GM04503 (cell line): ENCODE measurements around the gene MRPL48.
"Not testable (repeated sequence)": the region's sequence is repeated elsewhere in the genome, so short reads cannot be mapped to it uniquely, and the experiment has no call there.

ENCODE experiments used
- DNase-seq: peaks from one replicate; pipeline ENCODE4 v3.0.0-alpha.2; 2012; ENCODE audit warnings: low read depth

The MRPL48 gene

GRCh38 chr11:73787643-73788558 is at the start of gene MRPL48:
MRPL48 (plus strand) TSS chr11:73787874; CDS start chr11:73787972, 98 bp downstream.
- DNase-seq = peak; percentile 78

- no peak for DNase-seq
Measured at GRCh38 chr11:73743045-73743444, 44.6 kb upstream of the MRPL48 start.

GRCh38 chr11:73746701-73747100 is 41.0 kb upstream of the MRPL48 start:
- DNase-seq = no peak

- DNase-seq = no peak
Measured at GRCh38 chr11:73747762-73748161, 39.9 kb upstream of the MRPL48 start.

- DNase-seq = no peak
Measured at GRCh38 chr11:73748300-73748699, 39.4 kb upstream of the MRPL48 start.

- DNase-seq = no peak
Measured at GRCh38 chr11:73749118-73749517, 38.6 kb upstream of the MRPL48 start.

GRCh38 chr11:73750228-73750627 is 37.4 kb upstream of the MRPL48 start:
- no peak for DNase-seq

- DNase-seq = not testable (repeated sequence)
Measured at GRCh38 chr11:73750862-73751261, 36.8 kb upstream of the MRPL48 start.

GRCh38 chr11:73752216-73752867 is 35.3 kb upstream of the MRPL48 start:
- DNase-seq = no peak

- DNase-seq = no peak
Measured at GRCh38 chr11:73752903-73753302, 34.8 kb upstream of the MRPL48 start.

GRCh38 chr11:73753938-73754337 is 33.7 kb upstream of the MRPL48 start:
- no peak for DNase-seq

GRCh38 chr11:73755670-73756069 is 32.0 kb upstream of the MRPL48 start:
- DNase-seq = no peak

- DNase-seq = no peak
Measured at GRCh38 chr11:73757598-73757997, 30.1 kb upstream of the MRPL48 start.

GRCh38 chr11:73758451-73758850 is 29.2 kb upstream of the MRPL48 start:
- DNase-seq = no peak

GRCh38 chr11:73759610-73760134 is 28.0 kb upstream of the MRPL48 start:
- DNase-seq = peak; percentile 16

- no peak for DNase-seq
Measured at GRCh38 chr11:73760135-73760678, 27.5 kb upstream of the MRPL48 start.

- peak; percentile 97 for DNase-seq
Measured at GRCh38 chr11:73760679-73761402, 26.8 kb upstream of the MRPL48 start, which contains the start of gene RAB6A. RAB6A (minus strand) TSS chr11:73761074; CDS start chr11:73760635, 439 bp downstream.

- DNase-seq = no peak
Measured at GRCh38 chr11:73761403-73761945, 26.2 kb upstream of the MRPL48 start.

GRCh38 chr11:73762732-73763131 is 24.9 kb upstream of the MRPL48 start:
- DNase-seq = no peak

GRCh38 chr11:73766763-73767162 is 20.9 kb upstream of the MRPL48 start:
- DNase-seq = no peak

- DNase-seq = not testable (repeated sequence)
Measured at GRCh38 chr11:73770811-73771210, 16.9 kb upstream of the MRPL48 start.
